HG03354 (cell line): Measurements from ENCODE around the gene KRT25.

Source experiments
- ATAC-seq: cut with Tn5 transposase; IDR thresholded peaks from one replicate; pipeline ENCODE4 v1.9.1; 2021; ENCODE audit warnings: mild to moderate bottlenecking; ENCODE audit not compliant: unreplicated experiment, poor library complexity, severe bottlenecking

KRT25 gene

DNA sequence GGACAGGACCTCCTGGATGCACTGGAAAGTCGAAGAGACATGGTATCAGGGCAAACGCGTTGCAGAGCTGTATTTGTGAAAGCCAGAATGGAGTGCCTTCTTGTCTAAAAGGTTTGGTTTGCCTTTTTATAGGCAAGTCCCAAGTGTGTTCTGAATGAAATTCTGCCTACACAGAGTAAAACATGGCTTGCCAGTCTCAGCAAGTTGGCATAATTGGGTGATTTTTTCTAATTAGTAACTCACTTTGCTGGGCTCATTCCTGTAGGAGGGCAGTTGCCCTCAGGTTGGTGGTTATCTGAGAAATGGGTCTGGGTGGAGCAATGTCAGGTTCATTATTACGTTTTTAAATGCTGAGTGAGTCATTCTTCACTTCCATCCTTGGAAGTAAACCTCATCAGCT, at the start of gene KRT25:
KRT25 (minus strand) TSS at position 101 of the 400 bp plus-strand sequence; CDS start at position 41, 60 bp downstream.
- no peak for ATAC-seq

DNA sequence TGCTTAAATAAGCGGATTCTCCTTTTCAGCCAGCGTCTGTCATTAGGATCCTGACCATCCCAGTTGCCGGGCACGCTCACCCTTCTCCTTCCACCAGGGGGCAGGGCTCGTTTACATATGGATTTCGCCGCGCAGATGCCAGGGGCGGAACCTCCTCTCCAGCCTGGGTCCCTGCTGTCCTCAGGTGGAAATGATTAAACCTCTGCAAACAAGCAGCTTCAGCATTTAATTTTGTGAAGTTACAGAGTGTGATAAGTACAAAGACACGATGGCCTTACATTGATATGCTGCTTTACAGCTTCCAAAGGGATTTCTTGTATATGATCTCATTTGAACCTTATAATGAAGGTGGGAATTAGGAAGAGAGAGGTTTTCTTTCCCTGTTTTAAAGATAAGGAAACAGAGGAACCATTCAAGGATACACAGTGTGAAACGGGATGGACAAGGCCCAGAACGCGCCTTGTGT, 48.5 kb upstream of the KRT25 start:
- no peak for ATAC-seq

GRCh38 chr17:40801157-40801556, 46.0 kb upstream of the KRT25 start:
- no peak for ATAC-seq

- no peak for ATAC-seq
These were observed 45.2 kb upstream of the KRT25 start for GRCh38 chr17:40800381-40800780.

GRCh38 chr17:40799859-40800258, 44.7 kb upstream of the KRT25 start, which contains the start of gene KRT28:
KRT28 (minus strand) TSS chr17:40799959; CDS start chr17:40799893, 66 bp downstream.
- ATAC-seq: no peak

- ATAC-seq: no peak
These were observed 41.7 kb upstream of the KRT25 start for GRCh38 chr17:40796846-40797245.

- no peak for ATAC-seq
These were observed 40.0 kb upstream of the KRT25 start for GRCh38 chr17:40795019-40795667.

GRCh38 chr17:40794466-40794865, 39.3 kb upstream of the KRT25 start:
- ATAC-seq: no peak

DNA sequence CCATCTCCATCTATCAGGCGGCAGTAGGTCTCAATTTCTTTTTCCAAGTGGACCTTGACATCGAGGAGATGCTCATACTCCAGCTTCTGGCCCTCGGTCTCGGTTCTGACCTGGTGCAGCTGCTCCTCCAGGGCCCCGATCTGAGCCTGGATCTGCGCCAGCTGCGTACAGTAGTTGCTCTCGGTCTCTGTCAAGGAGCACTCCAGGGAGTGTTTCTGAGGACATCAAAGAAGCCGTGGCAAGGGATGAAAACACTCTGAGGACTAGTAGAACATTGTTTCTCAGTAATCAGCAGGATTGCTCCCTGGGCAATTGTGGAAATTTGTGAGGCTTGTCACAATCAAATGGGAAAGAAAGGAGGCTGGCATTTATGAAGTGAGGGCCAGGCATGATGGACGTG, 38.7 kb upstream of the KRT25 start:
- no peak for ATAC-seq

DNA sequence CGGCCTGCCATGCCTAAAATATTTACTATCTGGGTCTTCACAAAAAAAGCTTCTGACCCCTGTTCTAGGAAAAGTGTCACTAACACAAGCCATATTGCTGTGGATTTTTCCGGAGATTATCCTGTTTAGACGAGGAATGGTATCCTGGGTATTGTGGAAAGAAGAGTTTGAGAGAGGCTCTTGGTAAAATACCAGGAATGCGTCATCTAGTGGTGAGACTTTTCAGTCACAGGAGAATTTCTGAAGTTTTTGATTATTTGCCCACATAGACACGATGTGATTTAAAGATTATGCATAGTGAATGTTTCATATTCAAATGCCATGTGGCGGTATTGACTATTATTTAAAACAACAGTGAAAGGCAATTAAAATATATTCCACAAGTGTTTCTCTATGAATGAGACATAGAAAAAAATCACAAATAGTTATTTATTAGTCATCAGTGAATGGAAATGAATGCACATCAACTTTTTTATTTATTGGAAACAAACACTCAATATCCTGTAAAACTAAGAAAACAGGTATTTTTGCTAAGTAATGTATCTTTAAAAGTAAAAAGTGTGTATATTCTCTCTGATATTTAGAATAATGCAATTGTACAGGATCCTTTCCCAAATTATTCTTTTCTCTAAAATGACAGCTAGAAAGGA, 36.8 kb upstream of the KRT25 start:
- no peak for ATAC-seq

GRCh38 chr17:40791111-40791510, 36.0 kb upstream of the KRT25 start:
- no peak for ATAC-seq

DNA sequence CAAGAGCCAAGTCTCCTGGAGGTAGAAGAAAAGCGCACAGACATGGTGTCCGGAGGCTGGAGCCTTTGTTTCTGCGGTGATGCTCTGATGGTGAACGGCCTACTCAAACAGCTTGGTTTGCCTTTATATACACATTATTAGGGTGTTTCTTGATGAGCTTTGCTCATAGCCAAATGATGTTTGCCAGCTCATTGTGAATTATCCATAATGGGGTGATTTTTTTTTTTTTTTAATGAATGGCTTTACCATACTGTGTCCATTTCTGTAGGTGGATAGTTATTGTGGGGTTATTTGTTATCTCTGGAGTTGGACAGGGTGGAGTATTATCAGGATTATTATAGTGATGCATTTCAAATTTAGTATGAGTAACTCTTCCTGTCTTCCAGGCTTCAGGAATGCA, 27.3 kb upstream of the KRT25 start, which contains the start of gene KRT27:
KRT27 (minus strand) TSS at position 101 of the 400 bp plus-strand sequence; CDS start at position 44, 57 bp downstream.
- ATAC-seq: no peak

GRCh38 chr17:40779181-40779909, 24.2 kb upstream of the KRT25 start:
- no peak for ATAC-seq

GRCh38 chr17:40778461-40778860, 23.3 kb upstream of the KRT25 start:
- no peak for ATAC-seq

DNA sequence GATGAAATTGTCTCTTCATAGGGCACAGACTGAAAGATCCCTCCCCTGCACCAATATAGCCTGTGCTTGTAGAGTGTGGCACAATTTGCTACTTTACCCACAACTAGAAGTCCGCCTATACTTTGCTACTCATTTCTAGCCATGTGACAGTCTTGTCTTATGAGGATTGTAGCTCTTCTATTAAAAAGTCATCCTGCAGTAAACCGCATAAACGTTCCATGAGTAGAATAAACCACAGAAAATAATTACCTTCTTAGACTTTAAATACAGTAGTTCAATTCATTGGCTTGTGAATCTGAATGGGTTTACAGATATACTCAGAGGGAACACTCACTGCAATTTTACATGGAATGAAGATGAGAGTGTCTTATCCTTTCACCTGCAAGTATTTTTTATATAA, 22.8 kb upstream of the KRT25 start:
- ATAC-seq: no peak

DNA sequence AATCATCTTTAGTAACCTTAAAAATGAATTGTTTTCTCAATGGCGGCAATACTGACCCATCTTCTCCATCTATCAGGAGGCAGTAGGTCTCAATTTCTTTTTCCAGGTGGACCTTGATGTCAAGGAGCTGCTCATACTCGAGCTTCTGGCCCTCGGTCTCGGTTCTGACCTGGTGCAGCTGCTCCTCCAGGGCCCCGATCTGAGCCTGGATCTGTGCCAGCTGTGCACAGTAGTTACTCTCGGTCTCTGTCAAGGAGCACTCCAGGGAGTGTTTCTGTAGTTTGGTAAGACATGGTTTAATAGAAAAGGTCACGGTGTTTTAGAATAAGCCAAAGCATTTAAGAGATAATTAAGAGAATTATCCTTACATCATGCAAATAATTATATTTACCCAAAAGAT, 22.3 kb upstream of the KRT25 start:
- ATAC-seq: no peak

DNA sequence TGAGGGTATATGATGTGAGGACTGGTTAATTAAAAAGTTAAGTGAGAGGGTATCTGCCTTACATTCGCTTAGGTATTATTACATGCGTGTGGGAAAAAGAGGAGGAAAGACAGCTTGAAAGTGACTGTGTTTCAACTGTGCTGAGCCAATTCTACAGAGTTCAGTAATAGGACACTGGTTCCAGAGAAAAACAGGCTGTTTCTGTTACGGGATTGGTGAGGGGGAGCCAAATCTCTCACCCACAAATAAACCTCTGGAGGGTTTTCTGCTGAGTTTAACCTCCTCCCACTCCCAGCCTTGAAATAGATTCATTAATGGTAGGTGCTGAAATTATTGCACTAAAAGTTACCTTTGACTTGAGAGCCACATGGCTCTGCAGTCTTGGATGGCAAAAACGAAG, 20.8 kb upstream of the KRT25 start:
- ATAC-seq: no peak

GRCh38 chr17:40772101-40772500, 17.0 kb upstream of the KRT25 start, which contains the start of gene KRT26:
KRT26 (minus strand) TSS chr17:40772201; CDS start chr17:40772113, 88 bp downstream.
- ATAC-seq: no peak

DNA sequence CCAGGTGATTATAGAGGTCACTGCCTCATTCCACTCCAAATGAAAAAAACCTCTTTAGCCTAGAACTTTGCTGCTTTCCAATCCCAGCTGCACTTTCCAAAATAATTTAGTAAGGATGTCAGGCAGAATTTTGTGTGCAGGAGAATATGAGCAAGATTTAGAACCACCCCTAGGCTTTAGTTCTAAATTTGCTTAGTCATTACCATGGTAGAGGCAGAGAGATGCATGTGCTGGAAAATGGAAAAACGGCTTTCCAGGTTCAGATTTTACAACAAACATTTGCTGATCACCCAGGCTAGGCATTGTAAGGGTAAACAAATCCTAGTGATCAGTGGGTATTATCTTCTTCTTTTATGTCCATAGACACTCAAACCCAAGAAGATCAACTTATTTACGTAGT, 10.5 kb upstream of the KRT25 start:
- ATAC-seq: no peak

DNA sequence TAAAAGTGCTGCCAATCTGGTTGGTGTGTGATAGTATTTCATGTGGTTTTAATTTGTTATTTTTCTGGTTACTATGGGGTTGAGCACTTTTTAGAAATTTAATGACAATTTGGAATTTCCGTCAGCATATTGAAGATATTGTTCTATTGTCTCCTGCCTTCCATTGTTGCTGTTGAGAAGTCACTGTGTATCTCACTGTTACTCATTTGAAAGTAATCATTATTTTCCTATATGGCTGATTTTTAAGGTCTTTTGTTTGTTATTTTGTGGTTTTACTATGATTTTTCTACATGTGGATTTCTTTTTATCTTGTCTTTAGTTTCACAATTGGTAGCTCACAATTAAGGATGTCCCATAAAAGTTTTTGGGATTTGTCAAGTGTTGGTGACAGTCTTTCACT, 8.6 kb upstream of the KRT25 start:
- no peak for ATAC-seq
